HepG2 (cell line): Measurements from ENCODE around the gene FOXS1. TPM values are rescaled to one million over a fixed set of nuclear protein-coding genes. Genes with fewer than 3 reads are reported as not detected.
A peak's percentile ranks its signal among the peaks of the same experiment; 100 is the strongest.

ENCODE experiments used
- CBFB ChIP-seq: sonication (generic); formaldehyde crosslinking; IDR thresholded peaks from 2 replicates; pipeline ENCODE4 v1.4.0; 2020; ENCODE audit warnings: missing genetic modification reagents
- CERS6 ChIP-seq: sonication (generic); formaldehyde crosslinking; IDR thresholded peaks from 2 replicates; pipeline ENCODE4 v1.5.0; 2020; ENCODE audit warnings: missing genetic modification reagents
- CTCF ChIP-seq: sonication (generic); formaldehyde crosslinking; IDR thresholded peaks from 2 replicates; pipeline ENCODE4 v1.5.0; 2020; ENCODE audit warnings: mild to moderate bottlenecking, missing genetic modification reagents, moderate library complexity
- HMG20A ChIP-seq: IDR thresholded peaks from 2 replicates; pipeline ENCODE4 v1.6.1; 2016; ENCODE audit warnings: borderline replicate concordance
- HNRNPUL1 ChIP-seq: fragments of 200-400 bp; formaldehyde crosslinking; IDR thresholded peaks from 2 replicates; pipeline ENCODE4 v1.6.1; 2017; ENCODE audit warnings: low read depth, mild to moderate bottlenecking, low read length, moderate library complexity
- MLXIP ChIP-seq: sonication (generic); formaldehyde crosslinking; IDR thresholded peaks from 2 replicates; pipeline ENCODE4 v1.9.0; 2021; ENCODE audit warnings: missing genetic modification reagents, borderline replicate concordance
- NR0B2 ChIP-seq: sonication (generic); formaldehyde crosslinking; IDR thresholded peaks from 2 replicates; pipeline ENCODE4 v1.4.0; 2020; ENCODE audit warnings: mild to moderate bottlenecking, missing genetic modification reagents
- PAX8 ChIP-seq: sonication (generic); formaldehyde crosslinking; IDR thresholded peaks from 2 replicates; pipeline ENCODE4 v1.8.0; 2022; ENCODE audit warnings: mild to moderate bottlenecking, missing genetic modification reagents, borderline replicate concordance
- RFXANK ChIP-seq: IDR thresholded peaks from 2 replicates; pipeline ENCODE4 v1.6.1; 2016
- SNRNP70 ChIP-seq: fragments of 200-400 bp; formaldehyde crosslinking; IDR thresholded peaks from 2 replicates; pipeline ENCODE4 v1.6.1; 2017; ENCODE audit warnings: mild to moderate bottlenecking, low read depth, low read length, moderate library complexity
- SOX5 ChIP-seq: IDR thresholded peaks from 2 replicates; pipeline ENCODE4 v1.6.1; 2016; ENCODE audit warnings: borderline replicate concordance
- STAT6 ChIP-seq: sonication (generic); formaldehyde crosslinking; IDR thresholded peaks from 2 replicates; pipeline ENCODE4 v1.4.0; 2020; ENCODE audit warnings: missing genetic modification reagents, mild to moderate bottlenecking, borderline replicate concordance
- TAF15 ChIP-seq: fragments of 200-400 bp; formaldehyde crosslinking; IDR thresholded peaks from one replicate; pipeline ENCODE4 v1.6.1; 2018; ENCODE audit warnings: mild to moderate bottlenecking, low read depth, low read length; ENCODE audit not compliant: poor library complexity, severe bottlenecking
- ZBTB8A ChIP-seq: sonication (generic); formaldehyde crosslinking; IDR thresholded peaks from 2 replicates; pipeline ENCODE4 v1.4.0; 2020; ENCODE audit warnings: mild to moderate bottlenecking, low read depth, missing genetic modification reagents, borderline replicate concordance
- ZFAT ChIP-seq: sonication (generic); formaldehyde crosslinking; conservative IDR thresholded peaks from 2 replicates; pipeline ENCODE4 v1.8.1; 2023; ENCODE audit warnings: missing genetic modification reagents, inconsistent platforms
- ZNF430 ChIP-seq: sonication (generic); formaldehyde crosslinking; IDR thresholded peaks from 2 replicates; pipeline ENCODE4 v1.9.0; 2021; ENCODE audit warnings: mild to moderate bottlenecking, missing genetic modification reagents
- ZNF44 ChIP-seq: sonication (generic); formaldehyde crosslinking; IDR thresholded peaks from 2 replicates; pipeline ENCODE4 v1.5.1; 2020; ENCODE audit warnings: mild to moderate bottlenecking, missing genetic modification reagents
- ZNF552 ChIP-seq: sonication (generic); formaldehyde crosslinking; IDR thresholded peaks from 2 replicates; pipeline ENCODE4 v1.9.0; 2022; ENCODE audit warnings: missing genetic modification reagents, mild to moderate bottlenecking, borderline replicate concordance
- ZNF567 ChIP-seq: sonication (generic); formaldehyde crosslinking; IDR thresholded peaks from 2 replicates; pipeline ENCODE4 v1.8.1; 2023; ENCODE audit warnings: mild to moderate bottlenecking, missing genetic modification reagents, borderline replicate concordance
- ZNF7 ChIP-seq: IDR thresholded peaks from 2 replicates; pipeline ENCODE4 v1.6.1; 2016; ENCODE audit warnings: missing biosample characterization, missing genetic modification reagents
- polyA plus RNA-seq, 8 experiments: library from polyadenylated mRNA; depleted of rRNA in 3 of 8; stranded (reverse) in 7 of 8; unstranded in 1 of 8; fragments of >200 nt; fragmentation: Illumina TruSeq in 4 of 8; extraction: Trizol in 4 of 8; gene quantifications; 2 replicates each; pipeline versions ENCODE4 v1.2.1 to v1.2.3, GENCODE V29; 2011 to 2016; ENCODE audit warnings: low read depth in 4 of 8, missing spikeins in 1 of 8, mixed read lengths in 1 of 8; ENCODE audit not compliant: insufficient read depth in 1 of 8
- total RNA-seq, 5 experiments: library from RNA; depleted of rRNA; stranded (reverse); fragments of >200 nt; fragmentation: Illumina TruSeq; extraction: Trizol; gene quantifications; 2 replicates each; pipeline ENCODE4 v1.2.3, GENCODE V29; 2016; ENCODE audit warnings: low read depth in 1 of 5

Gene FOXS1
- total and polyA plus RNA-seq, 2 of the 13 experiments (the other 11 are each of a cell fraction or from before 2014, with no cell fraction given), result not detected

GRCh38 chr20:31879143-31879987 lies 34.0 kb upstream of the FOXS1 start (continued):
- TF ChIP-seq SNRNP70 (no peak), CTCF (no peak; the same call in 1 of the 2 replicates), ZBTB8A (no peak), PAX8 (peak; percentile 73; the same call in 1 of the 2 replicates), HNRNPUL1 (no peak), ZNF7 (0 out of 2 replicates have a peak, but pooled peaks have one; percentile 10), TAF15 (no peak), CBFB (CRISPR knock-in tag) (peak; percentile 54; the same call in 1 of the 2 replicates), STAT6 (CRISPR knock-in tag) (no peak), ZFAT (no peak), SOX5 (CRISPR knock-in tag) (no peak), RFXANK (CRISPR knock-in tag) (peak; percentile 76), ZNF567 (CRISPR knock-in tag) (0 out of 2 replicates have a peak, but pooled peaks have one; percentile 12), ZNF552 (CRISPR knock-in tag) (no peak), HMG20A (CRISPR knock-in tag) (no peak), ZNF430 (peak; percentile 66), MLXIP (CRISPR knock-in tag) (0 out of 2 replicates have a peak, but pooled peaks have one; percentile 48), CERS6 (CRISPR knock-in tag) (no peak), NR0B2 (CRISPR knock-in tag) (peak; percentile 89), ZNF44 (CRISPR knock-in tag) (peak; percentile 87; the same call in 1 of the 2 replicates)
